GM23338 (cell line): ENCODE results near the gene SH3PXD2B. TPM values are rescaled to one million over a fixed set of nuclear protein-coding genes. Genes with fewer than 3 reads are reported as not detected.

Experiments
- ATAC-seq: fragments of 200-7000 bp; cut with Tn5 transposase; 3 replicates; pipeline ENCODE4 v1.9.1; 2020
- DNase-seq: peaks from one replicate; pipeline ENCODE4 v3.0.0-alpha.2; 2015; ENCODE audit warnings: low spot score
- H2AFZ ChIP-seq: fragments of 200-600 bp; sonication (generic); 2 replicates; pipeline ENCODE4 v1.8.0; 2016; ENCODE audit warnings: antibody characterized with exemption, mild to moderate bottlenecking, moderate library complexity
- H3F3A ChIP-seq: fragments of 200-600 bp; sonication (generic); replicated peaks from 2 replicates; pipeline ENCODE4 v1.8.0; 2017; ENCODE audit warnings: antibody characterized with exemption, mixed run types, low read depth
- H3K27ac ChIP-seq: fragments of 200-600 bp; sonication (generic); 2 replicates; pipeline ENCODE4 v1.6.1; 2016; ENCODE audit warnings: low read depth
- H3K27me3 ChIP-seq: fragments of 200-600 bp; sonication (generic); 2 replicates; pipeline ENCODE4 v1.8.0; 2016; ENCODE audit warnings: mild to moderate bottlenecking, mixed run types, moderate library complexity; ENCODE audit not compliant: insufficient read depth
- H3K36me3 ChIP-seq: fragments of 200-600 bp; sonication (generic); 2 replicates; pipeline ENCODE4 v1.8.0; 2016; ENCODE audit warnings: mild to moderate bottlenecking; ENCODE audit not compliant: insufficient read depth
- H3K4me1 ChIP-seq: fragments of 200-600 bp; sonication (generic); 2 replicates; pipeline ENCODE4 v1.8.0; 2016; ENCODE audit warnings: mild to moderate bottlenecking, moderate library complexity; ENCODE audit not compliant: insufficient read depth
- H3K4me2 ChIP-seq: fragments of 200-600 bp; sonication (generic); 2 replicates; pipeline ENCODE4 v1.7.1; 2017; ENCODE audit warnings: mixed run types
- H3K4me3 ChIP-seq: fragments of 200-600 bp; sonication (generic); 2 replicates; pipeline ENCODE4 v1.6.1; 2016; ENCODE audit warnings: mixed run types
- H3K79me2 ChIP-seq: fragments of 200-600 bp; sonication (generic); replicated peaks from 2 replicates; pipeline ENCODE4 v1.8.0; 2017; ENCODE audit warnings: mild to moderate bottlenecking; ENCODE audit not compliant: insufficient read depth
- H3K9me2 ChIP-seq: fragments of 200-600 bp; sonication (generic); 2 replicates; pipeline ENCODE4 v1.8.0; 2017; ENCODE audit not compliant: insufficient read depth
- H4K20me1 ChIP-seq: fragments of 200-600 bp; sonication (generic); replicated peaks from 2 replicates; pipeline ENCODE4 v1.8.0; 2017; ENCODE audit warnings: mild to moderate bottlenecking; ENCODE audit not compliant: insufficient read depth
- H3K27ac Mint-ChIP-seq: 2 replicates; pipeline ENCODE4 v1.8.0; 2020; ENCODE audit warnings: inconsistent platforms, mild to moderate bottlenecking, moderate library complexity, mixed read lengths
- H3K27me3 Mint-ChIP-seq: 3 replicates; pipeline ENCODE4 v1.8.0; 2022; ENCODE audit warnings: low read depth, mild to moderate bottlenecking, moderate library complexity, mixed read lengths, inconsistent platforms; ENCODE audit not compliant: insufficient read depth, poor library complexity
- H3K36me3 Mint-ChIP-seq: 3 replicates; pipeline ENCODE4 v1.8.0; 2021; ENCODE audit warnings: low read depth, mild to moderate bottlenecking, inconsistent platforms, moderate library complexity, mixed read lengths
- H3K4me1 Mint-ChIP-seq: 3 replicates; pipeline ENCODE4 v1.8.0; 2020; ENCODE audit warnings: mild to moderate bottlenecking, inconsistent platforms, mixed read lengths
- H3K4me3 Mint-ChIP-seq: 3 replicates; pipeline ENCODE4 v1.8.0; 2021; ENCODE audit warnings: moderate library complexity, mild to moderate bottlenecking, inconsistent platforms, mixed read lengths
- H3K9me3 Mint-ChIP-seq: 3 replicates; pipeline ENCODE4 v1.8.0; 2020; ENCODE audit warnings: moderate library complexity, mild to moderate bottlenecking, inconsistent platforms, mixed read lengths
- CREB1 ChIP-seq: fragments of 250-450 bp; sonication (Bioruptor Pico); IDR thresholded peaks from 2 replicates; pipeline ENCODE4 v1.5.0; 2020; ENCODE audit warnings: low read depth, mild to moderate bottlenecking, moderate library complexity
- EZH2 ChIP-seq: fragments of 200-600 bp; sonication (generic); IDR thresholded peaks from one replicate; pipeline ENCODE4 v1.8.0; 2017; ENCODE audit warnings: antibody characterized with exemption, mild to moderate bottlenecking, low read depth; ENCODE audit not compliant: unreplicated experiment
- EZH2phosphoT487 ChIP-seq: fragments of 200-600 bp; sonication (generic); IDR thresholded peaks from one replicate; pipeline ENCODE4 v1.8.1; 2018; ENCODE audit warnings: antibody characterized with exemption; ENCODE audit not compliant: unreplicated experiment
- JUNB ChIP-seq: IDR thresholded peaks from one replicate; pipeline ENCODE4 v1.6.1; 2016; ENCODE audit warnings: antibody characterized with exemption; ENCODE audit not compliant: unreplicated experiment
- NANOG ChIP-seq: IDR thresholded peaks from 2 replicates; pipeline ENCODE4 v1.6.1; 2016; ENCODE audit warnings: antibody characterized with exemption, borderline replicate concordance
- POLR2AphosphoS5 ChIP-seq: IDR thresholded peaks from 2 replicates; pipeline ENCODE4 v1.6.1; 2016; ENCODE audit warnings: antibody characterized with exemption, low read depth
- STAT1 ChIP-seq: IDR thresholded peaks from one replicate; pipeline ENCODE4 v1.6.1; 2016; ENCODE audit warnings: antibody characterized with exemption; ENCODE audit not compliant: unreplicated experiment
- ZNF114 ChIP-seq: fragments of 250-450 bp; sonication (Bioruptor Pico); IDR thresholded peaks from 2 replicates; pipeline ENCODE4 v1.5.0; 2020; ENCODE audit warnings: mild to moderate bottlenecking, moderate library complexity
- ZNF331 ChIP-seq: fragments of 250-450 bp; sonication (Bioruptor Pico); IDR thresholded peaks from 2 replicates; pipeline ENCODE4 v1.5.0; 2020; ENCODE audit warnings: low read depth, mild to moderate bottlenecking, moderate library complexity
- polyA plus RNA-seq: library from polyadenylated mRNA; unstranded; fragments of >200 nt; fragmentation: Nextera tagmentation; extraction: Ambion mirVana; gene quantifications from 2 replicates; pipeline ENCODE4 v1.2.1, GENCODE V29; 2016
- total RNA-seq: library from RNA; depleted of rRNA; stranded (reverse); fragments of >200 nt; shearing (Covaris generic); gene quantifications from 2 replicates; pipeline ENCODE4 v1.2.3, GENCODE V29; 2014
- TF ChIP-seq, protein P1 (sequence below): IDR thresholded peaks from one replicate; pipeline ENCODE4 v1.6.1; 2018; ENCODE audit warnings: antibody characterized with exemption; ENCODE audit not compliant: unreplicated experiment
- TF ChIP-seq, protein P2 (sequence below): IDR thresholded peaks from 2 replicates; pipeline ENCODE4 v1.6.1; 2016; ENCODE audit warnings: antibody characterized with exemption
- TF ChIP-seq, protein P3 (sequence below): fragments of 250-450 bp; sonication (Bioruptor Pico); IDR thresholded peaks from 2 replicates; pipeline ENCODE4 v1.5.0; 2020; ENCODE audit warnings: mild to moderate bottlenecking, moderate library complexity
- TF ChIP-seq, protein P4 (sequence below), 2 experiments: fragments of 200-600 bp in 1 of 2; sonication (generic) in 1 of 2; conservative IDR thresholded peaks; 2 replicates each; pipeline versions ENCODE4 v1.5.1 to v1.6.1; 2016 to 2017; ENCODE audit warnings: antibody characterized with exemption in 2 of 2, low read depth in 2 of 2, mild to moderate bottlenecking in 2 of 2, moderate library complexity in 1 of 2

SH3PXD2B gene
- total and polyA plus RNA-seq, 2 experiments from 2014 or later: 40.2 to 52.5 TPM

DNA sequence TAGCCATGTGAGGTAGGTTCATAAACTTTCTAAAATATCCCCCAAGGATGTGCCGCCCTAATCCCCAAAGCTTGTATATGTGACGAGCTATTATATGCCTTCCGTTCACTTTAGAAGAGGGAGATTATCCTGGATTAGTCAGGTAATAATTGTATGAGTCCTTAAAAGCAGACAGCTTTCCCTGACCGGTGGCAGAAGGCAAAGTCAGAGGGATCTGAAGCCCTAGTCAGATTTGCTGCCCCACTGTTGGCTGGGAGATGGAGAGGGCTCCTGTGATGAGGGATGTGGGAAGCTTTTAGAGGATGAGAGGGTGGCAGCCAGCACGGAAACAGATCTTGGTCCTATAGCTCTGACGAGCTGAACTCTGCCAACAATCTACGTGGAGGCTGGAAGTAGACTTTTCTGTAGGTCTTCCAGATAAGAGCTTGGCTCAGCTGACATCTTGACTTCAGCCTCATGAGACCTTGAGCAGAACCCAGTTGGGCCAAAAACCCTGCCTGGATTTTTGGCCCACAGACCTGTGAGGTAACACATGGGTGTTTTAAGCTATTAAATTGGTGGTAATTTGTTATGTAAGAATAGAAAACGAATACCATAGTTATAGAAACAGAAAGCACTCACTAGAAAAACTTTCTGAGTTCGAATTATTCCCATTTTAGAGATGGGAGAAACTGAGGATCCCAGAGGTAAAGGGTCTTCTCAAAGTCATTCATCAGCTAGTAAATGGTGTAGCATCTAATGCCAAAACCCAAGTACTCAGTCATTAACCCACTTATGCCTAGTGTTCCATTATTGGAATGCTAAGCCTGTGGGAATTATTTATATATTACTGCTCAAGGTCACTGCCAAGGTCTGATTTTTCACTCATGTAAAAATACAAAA is 48.9 kb downstream of the SH3PXD2B start:
- Histone ChIP-seq H3K9me2 (no peaks in the 10 kb centered on the region), H4K20me1 (0 out of 2 replicates have a peak, but pooled peaks cover 7% of the 10 kb centered on the region), H3K27ac (no peak overlapping the region), H3K79me2 (no peaks in the 10 kb centered on the region; the same call in 1 of the 2 replicates), H3K27me3 (no peaks in the 10 kb centered on the region), H3K4me2 (no peak overlapping the region), H3F3A (peaks cover 4% of the 10 kb centered on the region; the same call in 1 of the 2 replicates), H2AFZ (no peak overlapping the region), H3K4me1 (peaks cover 28% of the 10 kb centered on the region), H3K36me3 (peaks cover 4% of the 10 kb centered on the region), H3K4me3 (no peak overlapping the region)
- ATAC-seq: no peak
- H3K4me1 Mint-ChIP-seq: peaks cover 34% of the 10 kb centered on the region
- no peak overlapping the region for H3K27ac Mint-ChIP-seq
- TF ChIP-seq JUNB (no peak), CREB1 (CRISPR knock-in tag) (no peak), STAT1 (no peak), EZH2 (no peak), POLR2AphosphoS5 (no peak), ZNF114 (CRISPR knock-in tag) (no peak), ZNF331 (no peak), NANOG (no peak), EZH2phosphoT487 (no peak)
- TF ChIP-seq, protein P1, sequence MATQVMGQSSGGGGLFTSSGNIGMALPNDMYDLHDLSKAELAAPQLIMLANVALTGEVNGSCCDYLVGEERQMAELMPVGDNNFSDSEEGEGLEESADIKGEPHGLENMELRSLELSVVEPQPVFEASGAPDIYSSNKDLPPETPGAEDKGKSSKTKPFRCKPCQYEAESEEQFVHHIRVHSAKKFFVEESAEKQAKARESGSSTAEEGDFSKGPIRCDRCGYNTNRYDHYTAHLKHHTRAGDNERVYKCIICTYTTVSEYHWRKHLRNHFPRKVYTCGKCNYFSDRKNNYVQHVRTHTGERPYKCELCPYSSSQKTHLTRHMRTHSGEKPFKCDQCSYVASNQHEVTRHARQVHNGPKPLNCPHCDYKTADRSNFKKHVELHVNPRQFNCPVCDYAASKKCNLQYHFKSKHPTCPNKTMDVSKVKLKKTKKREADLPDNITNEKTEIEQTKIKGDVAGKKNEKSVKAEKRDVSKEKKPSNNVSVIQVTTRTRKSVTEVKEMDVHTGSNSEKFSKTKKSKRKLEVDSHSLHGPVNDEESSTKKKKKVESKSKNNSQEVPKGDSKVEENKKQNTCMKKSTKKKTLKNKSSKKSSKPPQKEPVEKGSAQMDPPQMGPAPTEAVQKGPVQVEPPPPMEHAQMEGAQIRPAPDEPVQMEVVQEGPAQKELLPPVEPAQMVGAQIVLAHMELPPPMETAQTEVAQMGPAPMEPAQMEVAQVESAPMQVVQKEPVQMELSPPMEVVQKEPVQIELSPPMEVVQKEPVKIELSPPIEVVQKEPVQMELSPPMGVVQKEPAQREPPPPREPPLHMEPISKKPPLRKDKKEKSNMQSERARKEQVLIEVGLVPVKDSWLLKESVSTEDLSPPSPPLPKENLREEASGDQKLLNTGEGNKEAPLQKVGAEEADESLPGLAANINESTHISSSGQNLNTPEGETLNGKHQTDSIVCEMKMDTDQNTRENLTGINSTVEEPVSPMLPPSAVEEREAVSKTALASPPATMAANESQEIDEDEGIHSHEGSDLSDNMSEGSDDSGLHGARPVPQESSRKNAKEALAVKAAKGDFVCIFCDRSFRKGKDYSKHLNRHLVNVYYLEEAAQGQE: no peak
- TF ChIP-seq, protein P2, sequence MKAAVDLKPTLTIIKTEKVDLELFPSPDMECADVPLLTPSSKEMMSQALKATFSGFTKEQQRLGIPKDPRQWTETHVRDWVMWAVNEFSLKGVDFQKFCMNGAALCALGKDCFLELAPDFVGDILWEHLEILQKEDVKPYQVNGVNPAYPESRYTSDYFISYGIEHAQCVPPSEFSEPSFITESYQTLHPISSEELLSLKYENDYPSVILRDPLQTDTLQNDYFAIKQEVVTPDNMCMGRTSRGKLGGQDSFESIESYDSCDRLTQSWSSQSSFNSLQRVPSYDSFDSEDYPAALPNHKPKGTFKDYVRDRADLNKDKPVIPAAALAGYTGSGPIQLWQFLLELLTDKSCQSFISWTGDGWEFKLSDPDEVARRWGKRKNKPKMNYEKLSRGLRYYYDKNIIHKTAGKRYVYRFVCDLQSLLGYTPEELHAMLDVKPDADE: no peak
- TF ChIP-seq, protein P3, sequence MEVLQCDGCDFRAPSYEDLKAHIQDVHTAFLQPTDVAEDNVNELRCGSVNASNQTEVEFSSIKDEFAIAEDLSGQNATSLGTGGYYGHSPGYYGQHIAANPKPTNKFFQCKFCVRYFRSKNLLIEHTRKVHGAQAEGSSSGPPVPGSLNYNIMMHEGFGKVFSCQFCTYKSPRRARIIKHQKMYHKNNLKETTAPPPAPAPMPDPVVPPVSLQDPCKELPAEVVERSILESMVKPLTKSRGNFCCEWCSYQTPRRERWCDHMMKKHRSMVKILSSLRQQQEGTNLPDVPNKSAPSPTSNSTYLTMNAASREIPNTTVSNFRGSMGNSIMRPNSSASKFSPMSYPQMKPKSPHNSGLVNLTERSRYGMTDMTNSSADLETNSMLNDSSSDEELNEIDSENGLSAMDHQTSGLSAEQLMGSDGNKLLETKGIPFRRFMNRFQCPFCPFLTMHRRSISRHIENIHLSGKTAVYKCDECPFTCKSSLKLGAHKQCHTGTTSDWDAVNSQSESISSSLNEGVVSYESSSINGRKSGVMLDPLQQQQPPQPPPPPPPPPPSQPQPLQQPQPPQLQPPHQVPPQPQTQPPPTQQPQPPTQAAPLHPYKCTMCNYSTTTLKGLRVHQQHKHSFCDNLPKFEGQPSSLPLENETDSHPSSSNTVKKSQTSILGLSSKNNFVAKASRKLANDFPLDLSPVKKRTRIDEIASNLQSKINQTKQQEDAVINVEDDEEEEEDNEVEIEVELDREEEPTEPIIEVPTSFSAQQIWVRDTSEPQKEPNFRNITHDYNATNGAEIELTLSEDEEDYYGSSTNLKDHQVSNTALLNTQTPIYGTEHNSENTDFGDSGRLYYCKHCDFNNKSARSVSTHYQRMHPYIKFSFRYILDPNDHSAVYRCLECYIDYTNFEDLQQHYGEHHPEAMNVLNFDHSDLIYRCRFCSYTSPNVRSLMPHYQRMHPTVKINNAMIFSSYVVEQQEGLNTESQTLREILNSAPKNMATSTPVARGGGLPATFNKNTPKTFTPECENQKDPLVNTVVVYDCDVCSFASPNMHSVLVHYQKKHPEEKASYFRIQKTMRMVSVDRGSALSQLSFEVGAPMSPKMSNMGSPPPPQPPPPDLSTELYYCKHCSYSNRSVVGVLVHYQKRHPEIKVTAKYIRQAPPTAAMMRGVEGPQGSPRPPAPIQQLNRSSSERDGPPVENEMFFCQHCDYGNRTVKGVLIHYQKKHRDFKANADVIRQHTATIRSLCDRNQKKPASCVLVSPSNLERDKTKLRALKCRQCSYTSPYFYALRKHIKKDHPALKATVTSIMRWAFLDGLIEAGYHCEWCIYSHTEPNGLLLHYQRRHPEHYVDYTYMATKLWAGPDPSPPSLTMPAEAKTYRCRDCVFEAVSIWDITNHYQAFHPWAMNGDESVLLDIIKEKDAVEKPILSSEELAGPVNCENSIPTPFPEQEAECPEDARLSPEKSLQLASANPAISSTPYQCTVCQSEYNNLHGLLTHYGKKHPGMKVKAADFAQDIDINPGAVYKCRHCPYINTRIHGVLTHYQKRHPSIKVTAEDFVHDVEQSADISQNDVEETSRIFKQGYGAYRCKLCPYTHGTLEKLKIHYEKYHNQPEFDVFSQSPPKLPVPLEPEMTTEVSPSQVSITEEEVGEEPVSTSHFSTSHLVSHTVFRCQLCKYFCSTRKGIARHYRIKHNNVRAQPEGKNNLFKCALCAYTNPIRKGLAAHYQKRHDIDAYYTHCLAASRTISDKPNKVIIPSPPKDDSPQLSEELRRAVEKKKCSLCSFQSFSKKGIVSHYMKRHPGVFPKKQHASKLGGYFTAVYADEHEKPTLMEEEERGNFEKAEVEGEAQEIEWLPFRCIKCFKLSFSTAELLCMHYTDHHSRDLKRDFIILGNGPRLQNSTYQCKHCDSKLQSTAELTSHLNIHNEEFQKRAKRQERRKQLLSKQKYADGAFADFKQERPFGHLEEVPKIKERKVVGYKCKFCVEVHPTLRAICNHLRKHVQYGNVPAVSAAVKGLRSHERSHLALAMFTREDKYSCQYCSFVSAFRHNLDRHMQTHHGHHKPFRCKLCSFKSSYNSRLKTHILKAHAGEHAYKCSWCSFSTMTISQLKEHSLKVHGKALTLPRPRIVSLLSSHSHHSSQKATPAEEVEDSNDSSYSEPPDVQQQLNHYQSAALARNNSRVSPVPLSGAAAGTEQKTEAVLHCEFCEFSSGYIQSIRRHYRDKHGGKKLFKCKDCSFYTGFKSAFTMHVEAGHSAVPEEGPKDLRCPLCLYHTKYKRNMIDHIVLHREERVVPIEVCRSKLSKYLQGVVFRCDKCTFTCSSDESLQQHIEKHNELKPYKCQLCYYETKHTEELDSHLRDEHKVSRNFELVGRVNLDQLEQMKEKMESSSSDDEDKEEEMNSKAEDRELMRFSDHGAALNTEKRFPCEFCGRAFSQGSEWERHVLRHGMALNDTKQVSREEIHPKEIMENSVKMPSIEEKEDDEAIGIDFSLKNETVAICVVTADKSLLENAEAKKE (CRISPR knock-in tag): no peak
- TF ChIP-seq, protein P4, sequence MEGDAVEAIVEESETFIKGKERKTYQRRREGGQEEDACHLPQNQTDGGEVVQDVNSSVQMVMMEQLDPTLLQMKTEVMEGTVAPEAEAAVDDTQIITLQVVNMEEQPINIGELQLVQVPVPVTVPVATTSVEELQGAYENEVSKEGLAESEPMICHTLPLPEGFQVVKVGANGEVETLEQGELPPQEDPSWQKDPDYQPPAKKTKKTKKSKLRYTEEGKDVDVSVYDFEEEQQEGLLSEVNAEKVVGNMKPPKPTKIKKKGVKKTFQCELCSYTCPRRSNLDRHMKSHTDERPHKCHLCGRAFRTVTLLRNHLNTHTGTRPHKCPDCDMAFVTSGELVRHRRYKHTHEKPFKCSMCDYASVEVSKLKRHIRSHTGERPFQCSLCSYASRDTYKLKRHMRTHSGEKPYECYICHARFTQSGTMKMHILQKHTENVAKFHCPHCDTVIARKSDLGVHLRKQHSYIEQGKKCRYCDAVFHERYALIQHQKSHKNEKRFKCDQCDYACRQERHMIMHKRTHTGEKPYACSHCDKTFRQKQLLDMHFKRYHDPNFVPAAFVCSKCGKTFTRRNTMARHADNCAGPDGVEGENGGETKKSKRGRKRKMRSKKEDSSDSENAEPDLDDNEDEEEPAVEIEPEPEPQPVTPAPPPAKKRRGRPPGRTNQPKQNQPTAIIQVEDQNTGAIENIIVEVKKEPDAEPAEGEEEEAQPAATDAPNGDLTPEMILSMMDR (conservative IDR thresholded peaks at IDR 0.05; ENCODE audit: low read depth in 2 of 2): no peak
- DNase-seq: no peak
- H3K36me3 Mint-ChIP-seq: peaks cover 49% of the 10 kb centered on the region
- H3K27me3 Mint-ChIP-seq: peaks cover 2% of the 10 kb centered on the region
- H3K4me3 Mint-ChIP-seq: no peak overlapping the region
- H3K9me3 Mint-ChIP-seq: no peaks in the 10 kb centered on the region; the same call in 2 of the 3 replicates
